ENCODE results near the gene PROM2. TPM values are rescaled to one million over a fixed set of nuclear protein-coding genes. Genes with fewer than 3 reads are reported as not detected.

The PROM2 gene
- total and polyA plus RNA-seq, 2 experiments from 2014 or later = 2.1 to 2.2 TPM

- TF ChIP-seq ZNF462 (CRISPR knock-in tag; IDR thresholded peaks at IDR 0.05) (no peak), REST (IDR thresholded peaks at IDR 0.05; ENCODE audit: unreplicated experiment) (no peak), EZH2phosphoT487 (IDR thresholded peaks at IDR 0.05; ENCODE audit: unreplicated experiment) (no peak)
Measured at GRCh38 chr2:95279435-95280035, 5.3 kb downstream of the PROM2 start (continued).

- Histone ChIP-seq H3K27me3 (ENCODE audit: insufficient read depth) (no peaks in the 10 kb centered on the region), H3K27ac (ENCODE audit: low read depth) (no peak overlapping the region)
- TF ChIP-seq, protein P1, sequence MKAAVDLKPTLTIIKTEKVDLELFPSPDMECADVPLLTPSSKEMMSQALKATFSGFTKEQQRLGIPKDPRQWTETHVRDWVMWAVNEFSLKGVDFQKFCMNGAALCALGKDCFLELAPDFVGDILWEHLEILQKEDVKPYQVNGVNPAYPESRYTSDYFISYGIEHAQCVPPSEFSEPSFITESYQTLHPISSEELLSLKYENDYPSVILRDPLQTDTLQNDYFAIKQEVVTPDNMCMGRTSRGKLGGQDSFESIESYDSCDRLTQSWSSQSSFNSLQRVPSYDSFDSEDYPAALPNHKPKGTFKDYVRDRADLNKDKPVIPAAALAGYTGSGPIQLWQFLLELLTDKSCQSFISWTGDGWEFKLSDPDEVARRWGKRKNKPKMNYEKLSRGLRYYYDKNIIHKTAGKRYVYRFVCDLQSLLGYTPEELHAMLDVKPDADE (IDR thresholded peaks at IDR 0.05) = no peak
- TF ChIP-seq EZH2 (IDR thresholded peaks at IDR 0.05; ENCODE audit: low read depth, unreplicated experiment) = no peak
- no peak for TF ChIP-seq POLR2AphosphoS5 (IDR thresholded peaks at IDR 0.05; ENCODE audit: low read depth)
- TF ChIP-seq, protein P2, sequence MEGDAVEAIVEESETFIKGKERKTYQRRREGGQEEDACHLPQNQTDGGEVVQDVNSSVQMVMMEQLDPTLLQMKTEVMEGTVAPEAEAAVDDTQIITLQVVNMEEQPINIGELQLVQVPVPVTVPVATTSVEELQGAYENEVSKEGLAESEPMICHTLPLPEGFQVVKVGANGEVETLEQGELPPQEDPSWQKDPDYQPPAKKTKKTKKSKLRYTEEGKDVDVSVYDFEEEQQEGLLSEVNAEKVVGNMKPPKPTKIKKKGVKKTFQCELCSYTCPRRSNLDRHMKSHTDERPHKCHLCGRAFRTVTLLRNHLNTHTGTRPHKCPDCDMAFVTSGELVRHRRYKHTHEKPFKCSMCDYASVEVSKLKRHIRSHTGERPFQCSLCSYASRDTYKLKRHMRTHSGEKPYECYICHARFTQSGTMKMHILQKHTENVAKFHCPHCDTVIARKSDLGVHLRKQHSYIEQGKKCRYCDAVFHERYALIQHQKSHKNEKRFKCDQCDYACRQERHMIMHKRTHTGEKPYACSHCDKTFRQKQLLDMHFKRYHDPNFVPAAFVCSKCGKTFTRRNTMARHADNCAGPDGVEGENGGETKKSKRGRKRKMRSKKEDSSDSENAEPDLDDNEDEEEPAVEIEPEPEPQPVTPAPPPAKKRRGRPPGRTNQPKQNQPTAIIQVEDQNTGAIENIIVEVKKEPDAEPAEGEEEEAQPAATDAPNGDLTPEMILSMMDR (conservative IDR thresholded peaks at IDR 0.05; ENCODE audit: low read depth in 2 of 2) = no peak
- TF ChIP-seq ZNF114 (CRISPR knock-in tag; IDR thresholded peaks at IDR 0.05) = no peak
- TF ChIP-seq STAT1 (IDR thresholded peaks at IDR 0.05; ENCODE audit: unreplicated experiment) = no peak
Measured at GRCh38 chr2:95281071-95281470, 6.8 kb downstream of the PROM2 start.

More at GRCh38 chr2:95281071-95281470, 6.8 kb downstream of the PROM2 start:
- Mint-ChIP-seq H3K9me3 (no peaks in the 10 kb centered on the region), H3K36me3 (ENCODE audit: low read depth) (no peaks in the 10 kb centered on the region; the same call in 2 of the 3 replicates), H3K4me3 (no peak overlapping the region), H3K27ac (no peak overlapping the region), H3K27me3 (ENCODE audit: insufficient read depth, low read depth, poor library complexity) (peaks cover 7% of the 10 kb centered on the region), H3K4me1 (peaks cover 11% of the 10 kb centered on the region)
- H2AFZ ChIP-seq = no peak overlapping the region
- H3K4me3 ChIP-seq = no peak overlapping the region
- no peaks in the 10 kb centered on the region for H3K79me2 ChIP-seq (replicated peaks; ENCODE audit: insufficient read depth)
- no peaks in the 10 kb centered on the region for H3K36me3 ChIP-seq (ENCODE audit: insufficient read depth)
- H4K20me1 ChIP-seq (replicated peaks; ENCODE audit: insufficient read depth) = no peaks in the 10 kb centered on the region
- ATAC-seq (no peak), DNase-seq (ENCODE audit: low spot score) (no peak)
- H3K9me2 ChIP-seq (ENCODE audit: insufficient read depth) = no peaks in the 10 kb centered on the region
- H3K4me2 ChIP-seq = no peak overlapping the region
- no peaks in the 10 kb centered on the region for H3F3A ChIP-seq (replicated peaks; ENCODE audit: low read depth)
- H3K4me1 ChIP-seq (ENCODE audit: insufficient read depth) = no peaks in the 10 kb centered on the region; the same call in 1 of the 2 replicates

Data from GM23338 (cell line).